Measurements from ENCODE around the gene SLC25A23.
"Not testable (repeated sequence)": the region's sequence is repeated elsewhere in the genome, so short reads cannot be mapped to it uniquely, and the experiment has no call there.

The SLC25A23 gene

DNA sequence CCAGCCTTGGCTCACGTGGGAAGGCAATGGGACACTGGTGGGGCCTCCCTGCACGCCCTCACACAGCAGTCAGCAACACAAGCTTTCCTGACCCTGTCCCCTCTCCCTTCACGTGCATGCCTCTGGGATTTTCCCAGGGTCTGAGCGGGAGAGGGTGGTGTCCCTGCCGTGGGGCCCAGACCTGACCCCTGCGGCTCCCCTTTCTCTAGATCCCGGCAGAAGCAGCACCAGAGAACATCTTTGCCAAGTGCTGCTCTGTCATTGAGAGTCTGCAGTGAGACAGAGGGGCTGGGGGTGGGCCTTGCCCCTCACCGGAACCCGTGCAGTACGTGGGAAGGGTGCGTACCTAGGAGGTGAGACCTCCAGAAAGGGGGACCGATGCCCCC lies 47.5 kb downstream of the SLC25A23 start:
- Histone ChIP-seq H3K4me3 (ENCODE audit: low read length) (no peak overlapping the region), H3K27me3 (ENCODE audit: insufficient read depth, low read length) (no peaks in the 10 kb centered on the region), H3K4me1 (ENCODE audit: insufficient read depth, low read length) (no peaks in the 10 kb centered on the region), H3K9ac (ENCODE audit: low read depth, low read length) (no peak overlapping the region), H3K36me3 (ENCODE audit: insufficient read depth, low read length) (peaks cover 35% of the 10 kb centered on the region), H3K9me3 (ENCODE audit: insufficient read depth, low read depth, low read length) (no peaks in the 10 kb centered on the region), H3K27ac (ENCODE audit: low read depth, low read length) (peak overlapping the region; percentile 63; the same call in 1 of the 2 replicates)
- WGBS: 84% methylated on average over 12 of the region's 12 CpGs

DNA sequence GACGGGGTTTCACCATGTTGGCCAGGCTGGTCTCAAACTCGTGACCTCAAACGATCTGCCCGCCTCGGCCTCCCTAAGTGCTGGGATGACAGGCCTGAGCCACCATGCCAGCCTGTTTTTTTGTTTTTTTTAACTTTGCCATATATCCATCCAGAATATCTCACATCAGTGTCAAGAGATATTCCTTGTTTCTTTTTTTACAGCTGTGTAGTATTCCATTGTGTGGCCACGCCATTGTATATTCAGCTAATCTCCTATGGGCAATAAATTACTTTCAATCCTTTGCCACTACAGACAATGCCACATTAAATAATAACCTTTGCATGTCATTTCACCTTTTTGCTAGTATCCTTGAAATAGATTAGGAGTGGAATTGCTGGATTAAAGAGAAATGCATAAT lies 50.2 kb downstream of the SLC25A23 start:
- Histone ChIP-seq H3K27ac (ENCODE audit: low read depth, low read length) (no peak overlapping the region), H3K9ac (ENCODE audit: low read depth, low read length) (no peak overlapping the region), H3K36me3 (ENCODE audit: insufficient read depth, low read length) (peaks cover 9% of the 10 kb centered on the region), H3K4me1 (ENCODE audit: insufficient read depth, low read length) (no peaks in the 10 kb centered on the region), H3K27me3 (ENCODE audit: insufficient read depth, low read length) (no peaks in the 10 kb centered on the region), H3K9me3 (ENCODE audit: insufficient read depth, low read depth, low read length) (no peaks in the 10 kb centered on the region), H3K4me3 (ENCODE audit: low read length) (no peak overlapping the region)
- WGBS: 95% methylated on average over 6 of the region's 6 CpGs

DNA sequence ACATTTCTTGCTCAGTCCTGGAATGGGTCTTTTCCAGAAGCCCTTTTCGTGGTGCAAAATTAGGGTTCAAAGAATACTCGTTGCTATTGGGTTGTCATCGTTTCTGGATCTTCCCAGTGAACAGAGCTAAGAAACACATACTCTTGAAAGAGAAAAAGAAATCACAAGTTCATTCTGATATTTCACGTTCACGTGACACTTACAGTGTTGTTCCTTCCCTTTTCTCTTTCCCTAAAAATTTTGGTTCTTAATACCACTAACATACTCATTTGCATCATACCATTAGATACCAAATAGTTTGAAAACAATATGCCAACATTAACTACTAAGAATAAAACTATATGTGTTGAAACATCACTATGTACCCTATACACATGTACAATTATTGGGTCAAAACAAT lies 53.2 kb downstream of the SLC25A23 start:
- no peak overlapping the region for H3K4me3 ChIP-seq (ENCODE audit: low read length)
- 91% methylated on average over 5 of the region's 5 CpGs for WGBS
- no peaks in the 10 kb centered on the region for H3K27me3 ChIP-seq (ENCODE audit: insufficient read depth, low read length)
- no peak overlapping the region for H3K27ac ChIP-seq (ENCODE audit: low read depth, low read length)
- H3K36me3 ChIP-seq (ENCODE audit: insufficient read depth, low read length): no peaks in the 10 kb centered on the region
- no peaks in the 10 kb centered on the region for H3K9me3 ChIP-seq (ENCODE audit: insufficient read depth, low read depth, low read length)
- H3K9ac ChIP-seq (ENCODE audit: low read depth, low read length): no peak overlapping the region
- H3K4me1 ChIP-seq (ENCODE audit: insufficient read depth, low read length): 0 out of 2 replicates have a peak, but pooled peaks cover 4% of the 10 kb centered on the region

DNA sequence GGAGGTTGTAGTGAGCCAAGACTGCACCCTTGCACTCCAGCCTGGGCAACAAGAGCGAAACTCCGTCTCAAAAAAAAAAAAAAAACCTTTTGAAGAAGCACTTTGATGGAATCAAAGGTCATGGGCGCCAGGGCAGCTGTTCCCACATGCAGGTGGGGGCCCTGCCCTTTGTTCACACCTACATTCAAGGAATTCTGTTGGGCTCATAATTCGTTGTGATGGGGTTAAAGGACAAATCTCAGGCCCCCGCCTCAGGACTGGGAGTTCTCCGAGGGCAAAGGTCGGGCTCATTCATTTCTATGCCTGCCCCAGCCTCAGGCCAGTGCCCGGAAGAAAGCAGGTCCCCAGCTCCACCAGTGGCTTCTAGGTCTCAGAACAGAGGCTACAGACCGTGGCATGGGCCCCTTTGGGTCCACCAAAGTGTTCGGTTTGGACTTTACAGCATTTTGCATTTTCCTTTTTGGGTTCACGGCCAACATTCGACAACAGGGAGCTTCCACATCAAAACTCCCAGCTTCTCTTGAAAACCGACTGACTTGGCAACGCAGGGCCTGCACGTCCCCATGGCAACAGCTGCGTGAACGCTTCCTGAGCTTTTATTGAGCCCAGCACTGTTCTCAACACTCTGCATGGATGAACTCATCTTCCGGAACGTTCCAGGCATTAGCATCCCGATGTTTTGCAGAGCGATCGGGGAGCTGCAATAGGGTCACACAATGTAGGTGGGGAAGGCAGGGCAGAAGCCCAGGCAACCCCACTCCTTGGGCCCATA lies 56.6 kb downstream of the SLC25A23 start:
- H3K27ac ChIP-seq (ENCODE audit: low read depth, low read length): no peak overlapping the region

DNA sequence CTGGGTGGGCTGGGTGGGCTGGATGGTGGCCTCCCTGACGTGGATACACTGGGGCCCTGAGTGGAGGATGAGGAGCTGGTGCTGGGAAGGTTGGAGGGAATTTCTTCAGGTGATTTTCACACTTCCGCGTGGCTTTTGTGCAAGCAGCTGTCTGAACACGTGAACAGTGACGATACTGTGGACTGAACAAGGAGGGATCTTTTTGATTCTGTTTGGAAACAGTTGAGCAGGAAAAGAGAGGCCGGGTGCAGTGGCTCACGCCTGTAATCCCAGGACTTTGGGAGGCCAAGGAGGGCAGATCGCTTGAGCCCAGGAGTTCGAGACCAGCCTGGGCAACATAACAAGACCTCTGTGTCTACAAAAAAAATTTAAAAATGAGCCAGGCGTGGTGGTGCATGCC lies 57.5 kb downstream of the SLC25A23 start:
- H3K4me1 ChIP-seq (ENCODE audit: insufficient read depth, low read length): 0 out of 2 replicates have a peak, but pooled peaks cover 4% of the 10 kb centered on the region
- no peak overlapping the region for H3K4me3 ChIP-seq (ENCODE audit: low read length)
- no peaks in the 10 kb centered on the region for H3K27me3 ChIP-seq (ENCODE audit: insufficient read depth, low read length)
- no peak overlapping the region for H3K9ac ChIP-seq (ENCODE audit: low read depth, low read length)
- H3K9me3 ChIP-seq (ENCODE audit: insufficient read depth, low read depth, low read length): no peaks in the 10 kb centered on the region
- WGBS: 90% methylated on average over 10 of the region's 10 CpGs
- no peak overlapping the region for H3K27ac ChIP-seq (ENCODE audit: low read depth, low read length)
- H3K36me3 ChIP-seq (ENCODE audit: insufficient read depth, low read length): no peaks in the 10 kb centered on the region

More for the DNA sequence above, 56.6 kb downstream of the SLC25A23 start:
- 89% methylated on average over 22 of the region's 22 CpGs for WGBS
- no peaks in the 10 kb centered on the region for H3K9me3 ChIP-seq (ENCODE audit: insufficient read depth, low read depth, low read length)
- no peak overlapping the region for H3K4me3 ChIP-seq (ENCODE audit: low read length)
- H3K27me3 ChIP-seq (ENCODE audit: insufficient read depth, low read length): no peaks in the 10 kb centered on the region
- H3K9ac ChIP-seq (ENCODE audit: low read depth, low read length): no peak overlapping the region
- no peaks in the 10 kb centered on the region for H3K36me3 ChIP-seq (ENCODE audit: insufficient read depth, low read length)
- H3K4me1 ChIP-seq (ENCODE audit: insufficient read depth, low read length): 0 out of 2 replicates have a peak, but pooled peaks cover 4% of the 10 kb centered on the region

DNA sequence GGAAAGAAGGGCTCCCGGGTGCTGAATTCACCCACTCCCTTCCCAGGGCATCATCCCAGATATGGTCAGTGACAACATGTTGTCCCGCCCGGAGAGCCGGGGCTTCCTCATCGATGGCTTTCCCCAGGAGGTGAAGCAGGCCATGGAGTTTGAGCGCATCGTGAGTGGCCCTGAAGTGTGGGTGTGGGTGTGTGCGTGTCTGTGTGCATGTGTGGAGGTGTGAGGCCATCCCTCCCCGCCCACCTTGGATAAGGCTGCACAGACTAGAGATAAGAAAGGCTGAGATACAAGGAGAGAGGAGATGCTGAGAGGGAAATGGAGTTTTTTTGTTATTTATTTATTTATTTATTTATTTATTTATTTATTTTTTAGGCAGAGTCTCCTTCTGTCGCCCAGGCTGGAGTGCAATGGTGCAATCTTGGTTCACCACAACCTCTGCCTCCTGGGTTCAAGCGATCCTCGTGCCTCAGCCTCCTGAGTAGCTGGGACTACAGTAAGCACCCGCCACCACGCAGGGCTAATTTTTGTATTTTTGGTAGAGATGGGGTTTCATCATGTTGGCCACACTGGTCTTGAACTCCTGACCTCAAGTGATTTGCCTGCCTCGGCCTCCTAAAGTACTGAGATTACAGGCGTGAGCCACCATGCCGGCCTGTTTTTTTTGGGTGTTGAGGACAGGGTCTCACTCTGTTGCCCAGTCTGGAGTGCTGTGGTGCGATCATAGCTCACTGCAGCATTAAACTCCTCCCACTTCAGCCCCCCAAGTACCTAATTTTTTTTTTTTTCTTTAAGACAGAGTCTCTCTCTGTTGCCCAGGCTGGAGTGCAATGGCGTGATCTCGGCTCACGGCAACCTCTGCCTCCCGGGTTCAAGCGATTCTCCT lies 59.3 kb downstream of the SLC25A23 start:
- not testable (repeated sequence) for H3K4me1 ChIP-seq (ENCODE audit: insufficient read depth, low read length)

DNA sequence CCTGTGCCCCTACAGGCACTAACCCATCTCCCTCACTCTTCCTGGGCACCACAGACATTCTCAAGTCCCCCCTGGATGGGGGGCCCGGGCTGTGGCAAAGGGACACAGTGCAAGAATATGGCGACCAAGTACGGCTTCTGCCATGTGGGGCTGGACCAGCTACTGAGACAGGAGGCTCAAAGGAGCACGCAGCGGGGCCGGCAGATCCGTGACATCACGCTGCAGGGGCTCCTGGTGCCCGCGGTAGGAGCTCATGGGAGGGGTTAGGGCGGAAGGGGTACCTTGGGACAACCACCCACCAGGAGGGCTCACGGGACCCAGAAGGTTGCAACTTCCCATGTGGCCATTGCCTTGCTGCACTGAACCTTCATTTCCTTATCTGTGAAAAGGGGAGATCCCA lies 63.3 kb downstream of the SLC25A23 start:
- Histone ChIP-seq H3K9me3 (ENCODE audit: insufficient read depth, low read depth, low read length) (no peaks in the 10 kb centered on the region), H3K4me3 (ENCODE audit: low read length) (no peak overlapping the region), H3K4me1 (ENCODE audit: insufficient read depth, low read length) (peaks cover 16% of the 10 kb centered on the region), H3K36me3 (ENCODE audit: insufficient read depth, low read length) (peaks cover 7% of the 10 kb centered on the region), H3K27ac (ENCODE audit: low read depth, low read length) (no peak overlapping the region), H3K9ac (ENCODE audit: low read depth, low read length) (no peak overlapping the region), H3K27me3 (ENCODE audit: insufficient read depth, low read length) (no peaks in the 10 kb centered on the region)
- WGBS: 94% methylated on average over 12 of the region's 12 CpGs

More for the DNA sequence above, 59.3 kb downstream of the SLC25A23 start:
- H3K27me3 ChIP-seq (ENCODE audit: insufficient read depth, low read length); H3K9ac ChIP-seq (ENCODE audit: low read depth, low read length); H3K9me3 ChIP-seq (ENCODE audit: insufficient read depth, low read depth, low read length); H3K4me3 ChIP-seq (ENCODE audit: low read length); H3K27ac ChIP-seq (ENCODE audit: low read depth, low read length); H3K36me3 ChIP-seq (ENCODE audit: insufficient read depth, low read length): not testable (repeated sequence)
- WGBS: 94% methylated on average over 23 of the region's 23 CpGs

DNA sequence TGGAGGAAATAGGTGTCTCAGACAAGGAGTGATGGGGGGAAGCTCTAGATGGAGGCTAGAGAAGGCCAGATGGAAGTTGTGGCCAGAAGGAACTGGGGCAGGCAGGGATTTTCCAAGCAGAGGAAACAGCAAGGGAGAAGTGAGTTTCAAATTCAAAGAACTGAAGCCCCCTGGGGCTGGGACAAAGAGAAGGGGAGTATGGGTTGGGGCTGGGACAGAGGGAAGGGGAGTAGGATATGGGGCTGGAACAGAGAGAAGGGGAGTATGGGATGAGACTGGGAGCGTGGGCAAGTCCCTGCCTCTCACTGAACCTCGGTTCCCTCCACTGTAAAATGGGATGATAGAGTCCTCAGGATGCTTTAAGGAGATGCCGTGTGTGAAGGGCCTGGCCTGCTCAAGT lies 64.8 kb downstream of the SLC25A23 start:
- Histone ChIP-seq H3K4me3 (ENCODE audit: low read length) (no peak overlapping the region), H3K27ac (ENCODE audit: low read depth, low read length) (peak overlapping the region; percentile 65; the same call in 1 of the 2 replicates), H3K4me1 (ENCODE audit: insufficient read depth, low read length) (peaks cover 16% of the 10 kb centered on the region), H3K9ac (ENCODE audit: low read depth, low read length) (peak overlapping the region; percentile 31; the same call in 1 of the 2 replicates), H3K27me3 (ENCODE audit: insufficient read depth, low read length) (no peaks in the 10 kb centered on the region), H3K36me3 (ENCODE audit: insufficient read depth, low read length) (peaks cover 15% of the 10 kb centered on the region), H3K9me3 (ENCODE audit: insufficient read depth, low read depth, low read length) (no peaks in the 10 kb centered on the region)
- 86% methylated on average over 3 of the region's 3 CpGs for WGBS

DNA sequence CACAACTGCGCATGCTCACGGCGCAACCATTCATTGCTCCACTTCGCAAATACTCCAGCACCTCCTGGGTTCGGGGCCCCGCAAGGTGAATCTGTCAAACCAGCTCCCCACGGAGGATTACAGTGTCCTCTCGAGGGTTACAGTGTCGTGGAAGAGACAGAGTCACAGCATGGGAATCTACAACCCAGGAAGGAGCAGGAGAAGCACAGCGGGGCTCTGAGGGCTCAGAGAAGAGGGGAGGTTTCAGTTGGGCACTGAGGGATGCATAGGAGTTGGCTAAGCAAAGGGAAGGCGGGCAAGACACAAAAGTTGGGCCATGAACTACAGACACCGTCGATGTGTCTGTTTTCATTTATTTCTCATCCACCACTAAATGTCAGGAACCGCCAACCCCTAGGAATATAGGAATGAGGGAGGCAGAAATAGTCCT lies 65.6 kb downstream of the SLC25A23 start:
- 12% methylated on average over 14 of the region's 14 CpGs for WGBS

DNA sequence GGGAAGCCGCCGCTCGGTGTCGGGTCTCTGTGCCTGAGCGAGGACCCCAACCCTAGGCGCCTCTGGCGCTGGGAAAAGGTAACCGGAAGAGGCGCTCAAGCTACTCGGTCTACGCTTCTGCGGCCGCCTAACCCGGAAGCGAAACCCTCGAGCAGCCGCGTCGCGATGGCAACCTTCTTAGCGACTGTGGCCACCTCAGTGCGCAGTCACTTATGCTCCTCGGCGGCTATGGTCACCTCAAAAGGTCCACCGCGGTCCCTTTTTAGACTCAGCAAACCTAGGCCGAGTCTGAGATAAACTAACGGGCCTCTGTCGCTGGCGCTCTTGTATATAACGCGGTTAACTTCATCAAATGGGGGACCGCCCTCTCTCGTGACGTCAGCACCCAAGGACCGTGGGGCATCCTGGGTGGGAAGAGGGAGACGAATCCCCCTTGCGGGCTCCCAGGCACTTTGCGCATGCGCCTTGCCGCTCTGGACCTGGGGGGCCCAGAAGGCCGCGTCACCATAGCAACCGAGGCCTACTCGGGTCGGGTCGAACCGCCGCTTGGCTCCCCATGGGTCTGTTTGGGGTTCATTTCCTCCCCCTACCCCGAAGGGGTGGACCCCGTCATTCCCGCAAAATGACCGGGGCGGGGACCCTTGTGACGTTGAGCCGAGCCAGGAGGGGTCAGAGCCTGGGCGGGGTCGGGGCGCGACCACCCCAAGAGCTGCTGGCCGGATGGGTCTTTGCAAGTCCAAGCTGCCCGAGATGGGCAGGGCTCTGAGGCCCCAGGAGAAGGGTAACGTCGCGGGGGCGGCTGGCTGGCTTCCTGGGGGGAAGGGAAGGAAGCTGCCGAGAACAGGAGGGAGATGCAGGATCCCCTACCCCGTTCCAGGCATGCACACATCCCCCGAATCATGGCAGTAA lies 66.3 kb downstream of the SLC25A23 start, which contains the start of gene GTF2F1:
Gene GTF2F1 (minus strand): TSS at position 91 of the 909 bp plus-strand sequence. CDS start 169 bp downstream, outside the sequence.
- Histone ChIP-seq H3K4me3 (ENCODE audit: low read length) (peak within 1 kb of the TSS; percentile 95), H3K36me3 (ENCODE audit: insufficient read depth, low read length) (peaks cover 30% of the 10 kb centered on the region)
- WGBS: under 1% methylated on average over 69 of the region's 69 CpGs

More for the DNA sequence above, 65.6 kb downstream of the SLC25A23 start:
- peaks cover 24% of the 10 kb centered on the region for H3K36me3 ChIP-seq (ENCODE audit: insufficient read depth, low read length)
- H3K4me1 ChIP-seq (ENCODE audit: insufficient read depth, low read length): peaks cover 16% of the 10 kb centered on the region
- peak overlapping the region; percentile 95 for H3K27ac ChIP-seq (ENCODE audit: low read depth, low read length)
- peak overlapping the region; percentile 95 for H3K4me3 ChIP-seq (ENCODE audit: low read length)
- no peaks in the 10 kb centered on the region for H3K9me3 ChIP-seq (ENCODE audit: insufficient read depth, low read depth, low read length)
- H3K27me3 ChIP-seq (ENCODE audit: insufficient read depth, low read length): no peaks in the 10 kb centered on the region
- peak overlapping the region; percentile 83 for H3K9ac ChIP-seq (ENCODE audit: low read depth, low read length)

More for the DNA sequence above, 66.3 kb downstream of the SLC25A23 start, which contains the start of gene GTF2F1:
- Histone ChIP-seq H3K27me3 (ENCODE audit: insufficient read depth, low read length) (no peaks in the 10 kb centered on the region), H3K9me3 (ENCODE audit: insufficient read depth, low read depth, low read length) (no peaks in the 10 kb centered on the region), H3K9ac (ENCODE audit: low read depth, low read length) (peak within 1 kb of the TSS; percentile 83), H3K27ac (ENCODE audit: low read depth, low read length) (peak within 1 kb of the TSS; percentile 95), H3K4me1 (ENCODE audit: insufficient read depth, low read length) (peaks cover 16% of the 10 kb centered on the region)
